Stimulated activated CD4-positive, alpha-beta T cell treated with anti-CD3 and anti-CD28 coated beads, Interleukin-15, amount 100 ng/mL, for 24 hours (primary cell): ENCODE measurements around the gene CD40.
A peak's percentile ranks its signal among the peaks of the same experiment; 100 is the strongest.
"Not testable (repeated sequence)": the region's sequence is repeated elsewhere in the genome, so short reads cannot be mapped to it uniquely, and the experiment has no call there.

Experiments used
- DNase-seq: peaks from one replicate; pipeline ENCODE4 v3.0.0-alpha.2; 2020

CD40 gene

DNA sequence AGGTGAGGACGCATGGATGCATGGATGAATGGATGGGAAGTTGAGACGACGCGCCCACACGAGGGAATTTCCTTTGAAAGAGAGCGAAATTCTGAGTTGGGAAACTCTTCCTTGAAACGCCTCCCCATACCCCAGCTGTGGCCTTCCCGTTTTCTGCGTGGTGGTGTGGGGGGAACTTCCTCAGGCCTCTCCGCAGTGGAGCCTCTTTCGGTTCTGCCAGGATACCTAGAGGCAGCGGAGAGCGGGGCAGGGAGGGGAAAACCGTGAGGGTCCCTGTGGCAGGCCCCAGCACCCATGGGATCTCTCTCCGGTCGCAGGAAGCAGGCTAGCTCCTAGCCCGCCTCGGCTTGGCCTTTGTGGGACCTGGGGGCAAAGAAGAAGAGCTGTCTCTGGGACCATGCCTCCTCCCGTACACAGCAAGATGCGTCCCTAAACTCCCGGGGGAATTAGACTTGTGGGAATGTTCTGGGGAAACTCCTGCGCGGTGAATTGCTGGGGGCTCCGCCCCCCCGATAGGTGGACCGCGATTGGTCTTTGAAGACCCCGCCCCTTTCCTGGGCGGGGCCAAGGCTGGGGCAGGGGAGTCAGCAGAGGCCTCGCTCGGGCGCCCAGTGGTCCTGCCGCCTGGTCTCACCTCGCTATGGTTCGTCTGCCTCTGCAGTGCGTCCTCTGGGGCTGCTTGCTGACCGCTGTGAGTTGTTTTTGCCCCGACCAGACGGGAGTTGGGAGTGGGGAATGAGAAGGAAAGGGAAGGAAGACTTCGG lies at the start of gene CD40:
Gene CD40, plus strand, starts transcription at position 611 of the 764 bp plus-strand sequence. Its CDS starts 30 bp downstream, at position 641.
- DNase-seq = peak; percentile 83

- DNase-seq = no peak
Observed at GRCh38 chr20:46070215-46070900, 47.8 kb upstream of the CD40 start.

DNA sequence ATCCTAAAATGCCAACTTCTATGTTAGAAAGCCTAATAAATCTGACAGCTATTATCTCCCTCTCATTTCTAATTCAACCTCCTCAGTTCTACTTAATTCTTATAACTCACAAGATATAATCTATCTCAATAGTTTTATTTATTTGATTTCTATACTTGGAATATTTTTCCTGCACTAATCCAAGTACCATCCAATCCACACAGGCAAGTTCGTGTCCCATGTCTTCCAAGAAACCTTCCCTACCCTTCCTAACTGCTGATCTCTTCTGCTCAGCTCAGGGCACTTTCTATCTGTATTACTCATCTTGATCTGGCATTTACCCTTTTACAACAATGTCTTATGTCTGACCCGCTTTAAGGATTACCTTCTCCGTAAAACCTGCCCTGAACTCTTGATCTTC lies 46.5 kb upstream of the CD40 start:
- DNase-seq = no peak

DNA sequence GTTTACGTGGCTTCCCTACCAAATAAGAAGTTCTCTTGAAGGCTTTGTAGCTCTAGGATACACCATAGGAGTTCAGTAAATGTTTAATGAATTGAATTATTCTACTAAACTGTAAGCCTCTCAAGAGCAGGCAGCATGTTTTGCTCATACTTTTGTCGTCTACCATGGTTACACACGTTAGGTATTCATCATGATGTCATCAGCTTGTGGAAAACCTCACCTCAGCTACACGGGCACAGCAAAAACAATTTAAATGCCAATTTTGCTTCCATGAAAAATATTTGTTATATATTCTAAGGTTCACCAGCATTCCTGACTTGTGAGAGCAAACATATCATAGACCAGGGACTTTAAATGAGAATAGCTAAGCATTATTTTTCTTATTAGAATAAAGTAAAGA lies 45.1 kb upstream of the CD40 start:
- DNase-seq = no peak

- no peak for DNase-seq
Observed at GRCh38 chr20:46073443-46073842, 44.7 kb upstream of the CD40 start.

DNA sequence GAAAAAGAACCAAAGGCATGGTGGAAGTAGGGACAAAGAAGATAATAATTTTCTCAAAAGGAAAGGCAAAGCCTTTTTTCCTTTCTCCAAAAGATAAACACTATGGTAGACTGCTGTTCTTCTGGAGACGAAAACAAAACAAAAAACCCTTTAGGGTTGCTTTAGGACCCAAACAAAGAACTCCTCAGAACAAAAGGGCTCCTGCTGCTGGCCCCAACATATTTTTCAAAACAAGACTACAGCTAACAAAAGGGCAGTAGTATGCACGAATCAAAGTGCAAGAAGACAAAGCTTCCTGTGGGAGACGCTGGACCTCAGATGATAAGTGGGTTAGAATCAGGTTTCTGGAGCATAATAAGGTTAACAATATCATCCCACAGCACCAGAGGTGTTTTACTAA lies 44.1 kb upstream of the CD40 start:
- DNase-seq = no peak

DNA sequence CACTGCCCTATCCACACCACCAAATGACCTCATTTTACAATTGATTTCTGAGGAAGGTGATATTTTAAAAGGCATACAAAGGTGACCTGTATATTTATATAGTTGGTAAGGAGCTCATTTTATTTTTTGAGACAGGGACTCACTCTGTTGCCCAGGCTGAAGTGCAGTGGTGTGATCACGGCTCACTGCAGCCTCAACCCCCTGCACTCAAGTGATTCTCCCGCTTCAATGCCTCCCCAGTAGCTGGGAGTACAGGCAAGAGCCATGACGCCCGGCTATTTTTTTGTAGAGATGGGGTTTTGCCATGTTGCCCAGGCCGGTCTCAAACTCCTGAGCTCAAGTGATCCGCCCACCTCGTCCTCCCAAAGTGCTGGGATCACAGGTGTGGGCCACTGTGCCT lies 41.3 kb upstream of the CD40 start:
- no peak for DNase-seq

- no peak for DNase-seq
Observed at GRCh38 chr20:46077642-46078305, 40.3 kb upstream of the CD40 start.

DNA sequence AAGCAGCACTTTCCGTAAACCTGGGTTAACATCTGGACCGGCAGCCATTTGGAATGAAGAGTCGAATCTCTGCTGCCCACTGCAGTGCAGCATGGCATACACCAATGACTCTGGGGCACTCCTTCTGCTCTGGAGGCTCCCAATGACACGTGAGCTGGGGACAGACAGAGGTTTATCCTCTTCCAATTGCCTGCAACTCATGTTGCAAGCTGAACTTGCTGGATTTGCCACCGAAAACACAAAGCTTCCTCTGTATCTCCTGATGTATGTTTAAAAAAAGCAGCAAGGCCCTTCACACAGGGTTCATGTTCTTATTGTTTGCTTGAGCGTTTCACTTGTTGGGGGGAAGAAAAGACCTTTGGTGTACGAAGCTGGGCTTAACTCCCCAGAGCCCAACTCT lies 39.2 kb upstream of the CD40 start:
- DNase-seq = no peak

- DNase-seq = no peak
Observed at GRCh38 chr20:46081074-46081473, 37.0 kb upstream of the CD40 start.

DNA sequence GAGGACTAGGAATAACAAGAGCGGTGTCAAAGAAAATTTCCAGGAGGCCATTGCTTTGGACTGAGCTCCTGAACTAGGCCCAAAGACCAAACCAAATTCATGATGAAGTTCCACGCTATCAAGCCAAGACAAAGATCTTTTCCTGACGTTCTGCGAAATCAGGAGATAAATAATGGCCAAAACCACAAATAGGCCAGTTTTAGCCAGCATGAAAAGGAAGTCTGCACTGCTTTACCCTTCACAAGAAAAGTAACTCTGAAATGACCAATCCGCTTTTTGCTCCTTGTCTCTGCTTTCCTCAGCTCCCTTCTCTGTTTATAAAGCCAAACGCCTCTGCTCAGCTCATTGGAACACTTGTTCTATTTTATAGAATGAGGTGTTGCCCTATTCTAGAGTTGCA lies 35.0 kb upstream of the CD40 start:
- DNase-seq = no peak

GRCh38 chr20:46083531-46084061 lies 34.5 kb upstream of the CD40 start:
- DNase-seq = no peak

DNA sequence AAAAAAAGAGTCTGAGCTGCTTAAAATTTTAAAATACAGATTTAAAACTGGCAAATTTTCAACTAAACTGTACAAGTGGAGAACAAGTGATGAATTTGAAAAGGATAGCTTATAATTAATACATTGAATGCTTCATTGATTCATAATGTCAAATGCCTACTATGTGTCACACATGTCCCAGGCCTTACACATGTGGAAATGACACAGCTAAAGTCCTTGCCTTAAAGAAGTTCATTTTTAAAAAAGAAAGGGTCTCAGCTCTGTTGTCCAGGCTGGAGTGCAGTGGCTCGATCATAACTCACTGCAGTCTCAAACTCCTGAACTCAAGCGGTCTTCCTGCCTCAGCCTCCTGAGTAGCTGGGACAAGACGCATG lies 33.3 kb upstream of the CD40 start:
- no peak for DNase-seq

GRCh38 chr20:46085179-46085851 lies 32.8 kb upstream of the CD40 start:
- DNase-seq = no peak

GRCh38 chr20:46087161-46087560 lies 31.0 kb upstream of the CD40 start:
- no peak for DNase-seq

GRCh38 chr20:46088409-46089166 lies 29.5 kb upstream of the CD40 start:
- peak; percentile 19 for DNase-seq

GRCh38 chr20:46089167-46089416 lies 29.0 kb upstream of the CD40 start:
- DNase-seq = peak; percentile 76

DNA sequence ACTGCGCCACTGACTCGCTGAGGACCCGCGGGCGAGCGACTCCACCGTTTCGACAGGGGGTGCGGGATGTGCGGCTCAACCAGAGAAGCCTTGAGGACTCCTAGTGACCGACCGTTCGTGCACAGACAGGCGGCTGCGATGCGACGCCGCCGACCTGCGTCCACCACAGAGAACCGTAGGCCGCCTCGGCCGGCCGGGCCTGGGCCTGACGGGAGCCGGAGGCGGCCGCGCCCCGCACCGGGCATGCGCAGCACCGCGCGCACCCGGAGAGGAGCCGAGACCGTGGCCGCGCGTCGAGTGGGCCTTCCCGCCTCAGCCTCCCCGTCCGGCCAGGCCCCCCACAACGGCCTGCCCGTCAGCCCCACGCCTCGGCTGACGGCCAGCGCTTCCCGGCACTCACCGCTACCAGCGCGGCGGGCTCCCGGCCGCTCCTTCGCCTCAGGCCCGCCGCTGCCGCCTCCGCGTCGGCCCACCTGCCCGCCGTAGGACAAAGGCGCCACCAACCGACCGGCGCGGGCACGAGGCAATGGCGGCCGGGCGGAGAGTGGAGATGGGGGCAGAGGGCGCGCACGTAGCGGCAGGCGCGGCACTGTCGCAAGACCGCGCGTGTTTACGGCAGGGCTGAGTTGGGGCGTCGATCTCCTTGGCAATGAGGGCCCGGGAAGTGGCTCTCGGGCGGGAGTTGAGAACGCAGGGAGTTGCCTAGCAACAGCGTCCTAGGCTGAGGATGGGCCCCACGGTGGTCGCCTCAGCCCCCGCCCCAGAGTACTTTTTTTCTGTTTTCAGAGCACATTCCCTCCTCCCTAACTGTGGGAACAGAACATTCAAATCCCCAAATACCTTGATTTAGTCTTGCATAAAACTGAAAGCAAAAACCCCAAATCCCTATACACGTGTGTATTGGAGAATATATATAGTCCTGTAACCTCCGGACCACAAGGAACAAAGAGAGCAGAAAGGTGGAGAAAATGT lies 28.4 kb upstream of the CD40 start, which contains the start of gene NCOA5:
Gene NCOA5, minus strand, starts transcription at position 546 of the 972 bp plus-strand sequence. CDS start 10,538 bp downstream, outside the sequence.
- DNase-seq = peak; percentile 96

- not testable (repeated sequence) for DNase-seq
Observed at GRCh38 chr20:46091622-46092535, 26.2 kb upstream of the CD40 start.

GRCh38 chr20:46093531-46093930 lies 24.6 kb upstream of the CD40 start:
- DNase-seq = no peak
